NK-92 (cell line): Measurements from ENCODE around the gene CUL2.

ENCODE experiments used
- DNase-seq: peaks from one replicate; lab custom pipeline; 2025; ENCODE audit not compliant: unreplicated experiment; lab: John Stamatoyannopoulos, UW

The CUL2 gene

GRCh38 chr10:35090162-35090954 is at the start of gene CUL2:
Gene CUL2 (minus strand): TSS chr10:35090341. CDS start chr10:35071317, 19,024 bp downstream.
- DNase-seq = peak; percentile 12

- no peak for DNase-seq
Observed at GRCh38 chr10:35136263-35136815, 46.2 kb upstream of the CUL2 start.

DNA sequence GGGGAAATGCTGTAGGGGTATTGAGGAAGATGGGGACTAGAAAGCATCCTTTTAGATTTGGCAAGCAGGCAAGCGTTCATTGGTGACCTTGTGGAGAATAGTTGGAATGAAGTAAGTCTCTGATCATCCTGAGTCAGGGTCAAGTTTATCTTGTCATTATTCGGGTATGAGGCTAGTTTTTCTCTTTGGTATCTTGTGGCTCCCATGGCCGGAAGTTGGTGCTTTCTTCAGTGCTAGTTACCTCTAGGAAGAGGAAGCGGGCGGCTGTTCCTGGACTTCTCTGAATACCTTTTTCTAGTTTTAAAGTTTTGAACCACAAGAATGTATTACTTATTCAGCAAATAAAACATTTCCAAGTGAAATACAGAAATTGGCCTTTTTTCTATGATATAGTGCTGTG is 45.7 kb upstream of the CUL2 start:
- no peak for DNase-seq

DNA sequence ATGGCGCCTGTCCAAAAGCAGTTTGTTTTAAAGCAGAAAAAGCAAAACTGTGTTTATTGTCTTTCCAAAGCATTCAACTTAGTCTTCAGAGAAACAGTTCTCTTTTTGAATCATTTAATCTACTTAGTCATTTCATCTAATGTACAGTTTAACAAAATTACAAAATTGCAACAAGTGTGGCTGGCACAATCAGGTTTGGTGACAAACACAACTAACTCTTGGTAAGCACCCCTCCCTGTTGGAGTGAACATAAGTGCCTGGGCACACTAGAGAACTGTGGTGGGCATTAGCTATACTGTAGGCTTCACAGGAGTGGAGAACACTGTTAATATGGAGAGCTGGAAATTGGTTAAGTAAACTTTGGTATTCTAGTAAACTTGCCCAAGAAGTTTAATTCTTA is 43.4 kb upstream of the CUL2 start:
- no peak for DNase-seq

DNA sequence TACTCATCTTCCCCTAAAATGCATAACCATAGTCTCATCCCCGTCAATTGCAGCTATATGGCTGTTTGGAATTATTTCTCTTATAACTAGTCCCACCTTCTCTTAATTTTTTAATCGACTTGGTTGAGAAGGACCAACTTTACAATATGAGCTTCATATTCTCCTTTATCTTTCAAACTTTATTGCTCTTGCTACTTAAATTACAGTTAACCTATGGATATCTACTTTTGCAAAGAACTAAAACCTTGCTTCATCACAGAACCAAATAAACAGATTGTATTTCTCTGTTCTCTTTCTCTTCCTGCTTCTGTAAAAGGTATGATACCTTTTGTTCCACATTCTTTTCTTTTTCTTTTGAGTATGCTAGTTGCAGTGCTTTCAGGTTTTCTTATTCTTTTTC is 42.6 kb upstream of the CUL2 start:
- no peak for DNase-seq

GRCh38 chr10:35130663-35131062 is 40.5 kb upstream of the CUL2 start:
- DNase-seq = no peak

GRCh38 chr10:35129185-35129674 is 39.1 kb upstream of the CUL2 start:
- DNase-seq = no peak

DNA sequence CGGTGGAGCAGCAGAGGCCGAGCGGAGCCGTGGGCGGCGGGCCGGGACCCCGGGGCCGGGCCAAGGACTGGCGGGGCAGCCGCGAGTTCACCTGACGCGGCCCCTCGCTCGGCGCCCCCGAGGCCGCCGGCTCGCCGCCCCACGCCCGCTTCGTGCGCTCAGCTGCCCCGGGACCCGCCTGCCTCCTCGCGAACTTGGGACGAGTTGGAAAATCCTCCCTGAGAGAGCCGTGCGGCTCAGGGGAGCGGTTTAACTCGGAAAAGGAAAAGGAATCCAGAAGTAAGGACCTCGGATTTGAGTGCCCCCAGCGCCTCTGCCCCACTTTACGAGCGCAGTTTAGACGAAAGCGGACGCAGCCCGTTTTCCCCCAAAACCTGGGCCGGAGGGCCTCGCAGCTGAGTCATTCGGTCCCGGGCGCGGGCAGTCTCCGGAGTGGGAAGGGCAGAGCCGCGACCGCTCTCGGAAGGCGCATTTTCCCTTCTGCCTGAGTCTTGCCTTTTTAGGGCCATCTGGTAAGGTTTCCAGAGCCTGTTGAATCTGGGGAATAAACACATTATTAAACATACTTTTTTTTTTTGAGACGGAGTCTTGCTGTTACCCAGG is 37.2 kb upstream of the CUL2 start:
- no peak for DNase-seq

DNA sequence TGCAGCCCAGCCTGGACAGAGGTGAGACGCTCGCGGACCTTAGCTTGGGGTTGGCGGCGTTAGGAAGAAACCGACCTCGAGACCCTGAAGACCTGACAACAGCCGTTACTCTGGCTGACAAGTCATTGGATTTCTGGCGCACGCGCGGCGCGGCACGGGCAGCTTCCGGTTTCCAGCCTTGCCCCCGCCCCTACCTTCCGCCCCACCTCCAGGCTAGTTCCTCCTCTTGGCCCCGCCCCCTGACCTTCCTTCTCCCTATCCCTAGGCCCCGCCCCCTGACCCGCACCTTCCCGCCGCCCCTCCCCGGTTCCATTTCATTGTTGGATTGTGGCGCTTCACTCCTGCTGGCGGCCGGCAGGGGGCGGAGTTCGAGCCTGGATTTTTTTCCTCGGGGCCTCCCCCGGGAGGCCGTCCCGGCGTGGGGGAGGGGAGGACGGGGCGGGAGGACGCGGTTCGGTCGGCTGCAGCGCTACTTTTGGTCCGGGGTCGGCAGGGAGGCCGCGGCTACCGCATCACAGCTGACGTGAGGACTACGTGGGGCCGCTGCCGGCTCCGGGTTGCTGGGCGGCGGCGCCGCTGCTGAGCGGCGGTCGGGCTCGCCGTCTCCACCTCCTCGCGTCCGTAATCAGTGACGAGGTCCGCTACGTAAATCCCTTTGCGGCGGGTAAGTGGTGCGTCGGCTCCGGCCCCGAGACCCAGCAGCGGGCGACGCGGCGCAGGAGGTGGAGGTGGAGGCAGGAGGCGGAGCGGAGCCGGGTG is 36.6 kb upstream of the CUL2 start, which contains the start of gene CREM:
CREM (plus strand) TSS at position 317 of the 759 bp plus-strand sequence. CDS start 10,990 bp downstream, outside the sequence.
- DNase-seq = peak; percentile 95

- no peak for DNase-seq
Observed at GRCh38 chr10:35126062-35126529, 36.0 kb upstream of the CUL2 start.

DNA sequence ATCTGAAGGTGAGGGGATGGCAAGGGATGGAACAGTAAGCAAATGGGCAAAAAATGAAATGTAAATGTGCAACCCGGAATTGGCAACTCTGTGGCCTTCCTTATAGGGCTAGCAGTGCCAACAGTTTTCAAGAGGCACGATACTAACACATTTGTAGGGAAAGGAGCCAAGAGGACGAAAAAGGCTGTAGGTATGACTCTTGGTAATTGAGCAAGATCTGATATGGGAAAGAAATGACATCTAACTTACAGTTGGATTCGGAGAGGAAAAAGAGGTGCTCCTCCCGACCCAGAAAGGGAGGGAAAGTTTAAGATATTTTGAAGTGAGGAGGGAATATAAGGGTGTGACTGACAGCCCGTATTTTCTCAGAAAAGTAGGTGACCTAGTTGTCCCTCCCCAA is 34.4 kb upstream of the CUL2 start:
- no peak for DNase-seq

GRCh38 chr10:35119378-35119777 is 29.2 kb upstream of the CUL2 start:
- DNase-seq = no peak

- no peak for DNase-seq
Observed at GRCh38 chr10:35112571-35112970, 22.4 kb upstream of the CUL2 start.

GRCh38 chr10:35103882-35104281 is 13.7 kb upstream of the CUL2 start:
- DNase-seq = no peak

DNA sequence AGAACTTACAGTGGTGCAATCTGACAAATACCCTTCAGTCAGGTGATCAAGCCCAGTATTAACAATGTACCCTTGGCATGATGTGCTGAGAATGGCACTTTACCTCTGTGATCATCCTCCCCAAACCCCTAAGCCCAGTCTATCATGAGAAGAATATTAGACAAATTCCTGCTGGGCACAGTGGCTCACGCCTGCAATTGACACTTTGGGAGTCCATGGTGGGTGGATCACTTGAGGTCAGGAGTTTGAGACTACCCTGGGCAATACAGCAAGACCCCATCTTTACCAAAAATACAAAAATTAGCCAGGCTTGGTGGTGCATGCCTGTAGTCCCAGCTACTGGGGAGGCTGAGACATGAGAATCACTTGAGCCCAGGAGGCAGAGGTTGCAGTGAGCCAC is 7.4 kb upstream of the CUL2 start:
- no peak for DNase-seq

GRCh38 chr10:35096312-35096711 is 6.2 kb upstream of the CUL2 start:
- DNase-seq = no peak

DNA sequence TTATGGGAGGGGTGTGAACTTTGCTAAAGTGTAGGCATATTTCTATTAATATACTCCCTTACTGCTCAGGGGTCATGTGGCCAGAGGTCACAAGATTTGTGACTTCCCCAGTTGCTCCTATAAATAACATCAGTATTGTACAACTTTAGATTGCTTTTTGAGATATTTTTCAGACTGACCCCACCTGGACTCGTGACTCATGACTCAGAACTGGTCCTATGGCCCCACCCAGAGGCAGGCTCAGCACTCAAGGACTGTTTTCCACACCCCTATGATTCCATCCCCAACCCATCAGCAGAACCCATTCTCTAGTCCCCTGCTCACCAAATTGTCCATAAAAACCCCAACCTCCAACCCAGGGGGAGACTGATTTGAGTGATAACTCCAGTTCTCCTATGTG is 2.7 kb upstream of the CUL2 start:
- DNase-seq = no peak

DNA sequence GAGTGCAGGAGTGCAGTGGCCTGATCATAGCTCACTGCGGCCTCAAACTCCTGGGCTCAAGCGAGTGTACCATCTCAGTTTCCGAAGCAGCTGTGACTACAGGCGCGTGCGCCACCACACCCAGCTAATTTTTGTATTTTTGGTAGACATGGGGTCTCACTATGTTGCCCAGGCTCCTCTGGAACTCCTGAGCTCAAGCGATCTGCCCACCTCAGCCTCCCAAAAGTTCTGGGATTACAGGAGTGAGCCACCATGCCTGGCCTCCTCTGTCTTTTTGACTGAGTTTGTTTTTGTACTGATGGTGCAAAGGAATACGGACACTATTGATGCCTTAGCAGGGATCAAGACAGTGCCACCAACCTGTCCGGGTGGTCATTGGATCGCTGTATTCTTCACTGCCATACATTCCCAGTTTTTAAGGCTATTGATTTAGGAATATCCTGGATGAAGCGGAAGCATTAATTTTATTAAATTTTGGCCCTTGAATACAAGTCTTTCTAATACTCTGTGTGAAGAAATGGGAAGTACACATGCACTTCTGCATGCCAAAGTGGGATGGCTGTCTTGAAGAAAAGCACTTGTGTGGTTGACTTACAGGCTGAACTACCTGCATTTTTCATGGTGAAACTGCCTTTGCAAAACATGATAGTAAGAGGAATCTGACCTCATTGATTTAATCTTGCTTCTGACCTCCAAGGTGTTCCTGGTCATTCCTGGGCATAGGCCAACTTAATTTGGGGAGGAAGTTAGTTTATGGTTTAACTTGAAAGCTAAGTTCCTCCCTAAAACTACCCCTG is 2.1 kb upstream of the CUL2 start:
- DNase-seq = no peak

- DNase-seq = no peak
Observed at GRCh38 chr10:35089611-35090161, 455 bp downstream of the CUL2 start.

DNA sequence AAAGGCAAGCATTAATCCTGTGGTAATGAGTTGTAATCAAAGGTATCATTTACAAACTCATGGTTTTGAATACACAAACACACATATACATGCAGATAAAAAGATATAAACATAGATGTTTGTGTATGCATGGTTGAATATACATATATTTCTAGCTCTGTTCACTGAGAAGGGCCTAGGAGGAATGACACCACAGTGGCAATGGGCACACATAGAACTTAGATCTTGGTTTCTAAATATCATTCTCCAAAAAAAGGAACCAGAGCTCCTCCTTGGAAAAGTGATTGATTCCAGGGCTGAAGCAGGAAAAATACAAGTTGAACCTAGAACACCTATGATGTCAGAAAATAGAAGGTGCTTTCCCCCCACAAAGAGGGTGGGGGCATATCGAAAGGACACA is 6.9 kb downstream of the CUL2 start:
- no peak for DNase-seq
